Measurements from ENCODE around the gene PLB1.

- TF ChIP-seq JUNB (IDR thresholded peaks at IDR 0.05; ENCODE audit: unreplicated experiment) (no peak), CTCF (conservative IDR thresholded peaks at IDR 0.05; ENCODE audit: low read depth in 2 of 2) (peak; percentile 15 to 26; a peak in 3 of 4 replicates), POLR2AphosphoS5 (IDR thresholded peaks at IDR 0.05; ENCODE audit: low read depth) (no peak), REST (IDR thresholded peaks at IDR 0.05; ENCODE audit: unreplicated experiment) (no peak), ETS1 (IDR thresholded peaks at IDR 0.05) (no peak), EZH2 (IDR thresholded peaks at IDR 0.05; ENCODE audit: low read depth, unreplicated experiment) (no peak), ZNF114 (CRISPR knock-in tag; IDR thresholded peaks at IDR 0.05) (no peak), CREB1 (CRISPR knock-in tag; IDR thresholded peaks at IDR 0.05; ENCODE audit: low read depth) (no peak), ZNF462 (CRISPR knock-in tag; IDR thresholded peaks at IDR 0.05) (no peak), NANOG (IDR thresholded peaks at IDR 0.05; ENCODE audit: borderline replicate concordance) (no peak), EZH2phosphoT487 (IDR thresholded peaks at IDR 0.05; ENCODE audit: unreplicated experiment) (no peak)
These were observed 6.8 kb upstream of the PLB1 start for GRCh38 chr2:28488858-28489575.
